NCI-H2227 (cell line): Measurements from ENCODE around the gene KIRREL3.

Source experiments
- DNase-seq: peaks from one replicate; lab custom pipeline; 2025; ENCODE audit not compliant: unreplicated experiment; lab: John Stamatoyannopoulos, UW

The KIRREL3 gene

GRCh38 chr11:126497581-126498122 is 502.9 kb downstream of the KIRREL3 start:
- DNase-seq = no peak

- no peak for DNase-seq
These were observed 503.8 kb downstream of the KIRREL3 start for GRCh38 chr11:126496576-126497337.

- no peak for DNase-seq
These were observed 505.0 kb downstream of the KIRREL3 start for GRCh38 chr11:126495281-126496220.

- DNase-seq = no peak
These were observed 505.7 kb downstream of the KIRREL3 start for GRCh38 chr11:126494831-126495230.

GRCh38 chr11:126492331-126493082 is 508.1 kb downstream of the KIRREL3 start:
- DNase-seq = no peak

GRCh38 chr11:126491092-126491491 is 509.5 kb downstream of the KIRREL3 start:
- no peak for DNase-seq

GRCh38 chr11:126489836-126490660 is 510.5 kb downstream of the KIRREL3 start:
- DNase-seq = no peak

- no peak for DNase-seq
These were observed 511.8 kb downstream of the KIRREL3 start for GRCh38 chr11:126488591-126489370.

- no peak for DNase-seq
These were observed 512.9 kb downstream of the KIRREL3 start for GRCh38 chr11:126487711-126488110.

- DNase-seq = no peak
These were observed 514.5 kb downstream of the KIRREL3 start for GRCh38 chr11:126485986-126486635.

GRCh38 chr11:126485021-126485792 is 515.4 kb downstream of the KIRREL3 start:
- DNase-seq = no peak

- DNase-seq = no peak
These were observed 516.3 kb downstream of the KIRREL3 start for GRCh38 chr11:126484266-126484665.

GRCh38 chr11:126483621-126484195 is 516.9 kb downstream of the KIRREL3 start:
- no peak for DNase-seq

- DNase-seq = no peak
These were observed 517.9 kb downstream of the KIRREL3 start for GRCh38 chr11:126482586-126483108.

GRCh38 chr11:126481303-126481680 is 519.3 kb downstream of the KIRREL3 start:
- DNase-seq = no peak

GRCh38 chr11:126480410-126481302 is 519.9 kb downstream of the KIRREL3 start:
- DNase-seq = peak; percentile 87

- no peak for DNase-seq
These were observed 520.6 kb downstream of the KIRREL3 start for GRCh38 chr11:126480015-126480409.
